MG63 (cell line): ENCODE measurements around the gene NSD1. TPM values are rescaled to one million over a fixed set of nuclear protein-coding genes. Genes with fewer than 3 reads are reported as not detected.

ENCODE experiments used
- DNase-seq: peaks from one replicate; pipeline ENCODE4 v3.0.0-alpha.2; 2020
- H3K27me3 ChIP-seq: fragments of 250-450 bp; sonication (Bioruptor Pico); 2 replicates; pipeline ENCODE4 v1.5.1; 2020; ENCODE audit warnings: mild to moderate bottlenecking, moderate library complexity
- H3K36me3 ChIP-seq: fragments of 250-450 bp; sonication (Bioruptor Pico); 2 replicates; pipeline ENCODE4 v1.5.1; 2020; ENCODE audit warnings: mild to moderate bottlenecking, moderate library complexity
- H3K4me3 ChIP-seq: fragments of 250-450 bp; sonication (Bioruptor Pico); 2 replicates; pipeline ENCODE4 v1.5.1; 2020; ENCODE audit warnings: mild to moderate bottlenecking, moderate library complexity
- H3K9me3 ChIP-seq: fragments of 250-450 bp; sonication (Bioruptor Pico); 2 replicates; pipeline ENCODE4 v1.5.1; 2020; ENCODE audit warnings: mild to moderate bottlenecking, moderate library complexity
- total RNA-seq: library from RNA; depleted of rRNA; stranded (reverse); fragments of >200 nt; shearing (Covaris generic); gene quantifications from 2 replicates; pipeline ENCODE4 v1.2.3, GENCODE V29; 2014; ENCODE audit warnings: low replicate concordance

Gene NSD1
- total RNA-seq, 1 experiment from 2014 or later: 30.9 TPM

GRCh38 chr5:177269976-177270375 lies 136.4 kb downstream of the NSD1 start:
- Histone ChIP-seq H3K27me3 (no peaks in the 10 kb centered on the region), H3K4me3 (no peak overlapping the region), H3K36me3 (peaks cover 79% of the 10 kb centered on the region), H3K9me3 (no peaks in the 10 kb centered on the region)
- no peak for DNase-seq

- Histone ChIP-seq H3K36me3 (peaks cover 79% of the 10 kb centered on the region), H3K4me3 (no peak overlapping the region), H3K27me3 (no peaks in the 10 kb centered on the region), H3K9me3 (no peaks in the 10 kb centered on the region)
- DNase-seq: no peak
These were observed 137.1 kb downstream of the NSD1 start for GRCh38 chr5:177270653-177271052.

- DNase-seq: no peak
- H3K27me3 ChIP-seq: no peaks in the 10 kb centered on the region
- H3K9me3 ChIP-seq: no peaks in the 10 kb centered on the region
- H3K36me3 ChIP-seq: peaks cover 79% of the 10 kb centered on the region
- no peak overlapping the region for H3K4me3 ChIP-seq
These were observed 137.5 kb downstream of the NSD1 start for GRCh38 chr5:177271113-177271512.

GRCh38 chr5:177275883-177276282 lies 142.3 kb downstream of the NSD1 start:
- DNase-seq: no peak

GRCh38 chr5:177276886-177277285 lies 143.3 kb downstream of the NSD1 start:
- H3K4me3 ChIP-seq: no peak overlapping the region
- H3K9me3 ChIP-seq: no peaks in the 10 kb centered on the region
- DNase-seq: no peak
- H3K27me3 ChIP-seq: no peaks in the 10 kb centered on the region
- H3K36me3 ChIP-seq: peaks cover 70% of the 10 kb centered on the region

More at GRCh38 chr5:177275883-177276282, 142.3 kb downstream of the NSD1 start:
- Histone ChIP-seq H3K27me3 (no peaks in the 10 kb centered on the region), H3K4me3 (no peak overlapping the region), H3K9me3 (no peaks in the 10 kb centered on the region), H3K36me3 (peaks cover 73% of the 10 kb centered on the region)

GRCh38 chr5:177288191-177288590 lies 154.6 kb downstream of the NSD1 start:
- H3K36me3 ChIP-seq: peaks cover 92% of the 10 kb centered on the region
- no peaks in the 10 kb centered on the region for H3K9me3 ChIP-seq
- DNase-seq: no peak
- H3K4me3 ChIP-seq: no peak overlapping the region
- H3K27me3 ChIP-seq: no peaks in the 10 kb centered on the region

GRCh38 chr5:177290816-177291596 lies 157.4 kb downstream of the NSD1 start:
- no peaks in the 10 kb centered on the region for H3K9me3 ChIP-seq
- no peak overlapping the region for H3K4me3 ChIP-seq
- no peaks in the 10 kb centered on the region for H3K27me3 ChIP-seq
- no peak for DNase-seq
- H3K36me3 ChIP-seq: peaks cover 93% of the 10 kb centered on the region

GRCh38 chr5:177291735-177292134 lies 158.2 kb downstream of the NSD1 start:
- no peak overlapping the region for H3K4me3 ChIP-seq
- no peak for DNase-seq
- H3K27me3 ChIP-seq: no peaks in the 10 kb centered on the region
- no peaks in the 10 kb centered on the region for H3K9me3 ChIP-seq
- peaks cover 93% of the 10 kb centered on the region for H3K36me3 ChIP-seq

- Histone ChIP-seq H3K36me3 (peaks cover 80% of the 10 kb centered on the region), H3K9me3 (no peaks in the 10 kb centered on the region), H3K4me3 (no peak overlapping the region), H3K27me3 (no peaks in the 10 kb centered on the region)
- no peak for DNase-seq
These were observed 160.4 kb downstream of the NSD1 start for GRCh38 chr5:177293819-177294581.

- no peak for DNase-seq
- H3K4me3 ChIP-seq: no peak overlapping the region
- no peaks in the 10 kb centered on the region for H3K27me3 ChIP-seq
- peaks cover 81% of the 10 kb centered on the region for H3K36me3 ChIP-seq
- H3K9me3 ChIP-seq: no peaks in the 10 kb centered on the region
These were observed 161.1 kb downstream of the NSD1 start for GRCh38 chr5:177294632-177295031.

GRCh38 chr5:177295924-177296323 lies 162.4 kb downstream of the NSD1 start:
- Histone ChIP-seq H3K4me3 (no peak overlapping the region), H3K27me3 (no peaks in the 10 kb centered on the region), H3K9me3 (no peaks in the 10 kb centered on the region), H3K36me3 (peaks cover 82% of the 10 kb centered on the region)
- DNase-seq: no peak

GRCh38 chr5:177296581-177296980 lies 163.0 kb downstream of the NSD1 start:
- DNase-seq: no peak
- H3K27me3 ChIP-seq: no peaks in the 10 kb centered on the region
- peaks cover 82% of the 10 kb centered on the region for H3K36me3 ChIP-seq
- H3K4me3 ChIP-seq: no peak overlapping the region
- no peaks in the 10 kb centered on the region for H3K9me3 ChIP-seq

GRCh38 chr5:177297922-177298321 lies 164.3 kb downstream of the NSD1 start:
- no peaks in the 10 kb centered on the region for H3K9me3 ChIP-seq
- no peaks in the 10 kb centered on the region for H3K27me3 ChIP-seq
- no peak for DNase-seq
- H3K4me3 ChIP-seq: no peak overlapping the region
- peaks cover 77% of the 10 kb centered on the region for H3K36me3 ChIP-seq

GRCh38 chr5:177299697-177300096 lies 166.1 kb downstream of the NSD1 start:
- no peaks in the 10 kb centered on the region for H3K27me3 ChIP-seq
- H3K9me3 ChIP-seq: no peaks in the 10 kb centered on the region
- H3K4me3 ChIP-seq: no peak overlapping the region
- H3K36me3 ChIP-seq: peaks cover 74% of the 10 kb centered on the region
- DNase-seq: no peak

- Histone ChIP-seq H3K27me3 (no peaks in the 10 kb centered on the region), H3K36me3 (peaks cover 74% of the 10 kb centered on the region), H3K4me3 (no peak overlapping the region), H3K9me3 (no peaks in the 10 kb centered on the region)
- peak; percentile 53 for DNase-seq
These were observed 166.8 kb downstream of the NSD1 start for GRCh38 chr5:177300236-177300880.

- Histone ChIP-seq H3K4me3 (no peak overlapping the region), H3K36me3 (peaks cover 74% of the 10 kb centered on the region)
- DNase-seq: no peak
These were observed 167.4 kb downstream of the NSD1 start for GRCh38 chr5:177300951-177301350.

GRCh38 chr5:177301503-177302165 lies 168.1 kb downstream of the NSD1 start:
- H3K9me3 ChIP-seq: no peaks in the 10 kb centered on the region
- peak; percentile 63 for DNase-seq
- H3K36me3 ChIP-seq: peaks cover 72% of the 10 kb centered on the region
- no peak overlapping the region for H3K4me3 ChIP-seq
- H3K27me3 ChIP-seq: no peaks in the 10 kb centered on the region

More at GRCh38 chr5:177300951-177301350, 167.4 kb downstream of the NSD1 start:
- H3K9me3 ChIP-seq: no peaks in the 10 kb centered on the region
- no peaks in the 10 kb centered on the region for H3K27me3 ChIP-seq
